HCT116 (cell line): ENCODE data around the gene MMS22L. TPM values are rescaled to one million over a fixed set of nuclear protein-coding genes. Genes with fewer than 3 reads are reported as not detected.

Experiments
- ATAC-seq: fragments of 200-7000 bp; cut with Tn5 transposase; 2 replicates; pipeline ENCODE4 v1.9.1; 2020; ENCODE audit warnings: mild to moderate bottlenecking, moderate library complexity
- BruUV-seq: library from RNA; stranded (reverse); fragments of 400-500 nt; replicated peaks from 2 replicates; lab custom pipeline; 2021; lab: Mats Ljungman, UMichigan
- CTCF ChIA-PET: fragments of 300-600 bp; sonication (Branson Sonifier 250); formaldehyde crosslinking; loops from one replicate; lab custom pipeline; 2021; ENCODE audit warnings: antibody characterized with exemption; lab: Charles Lee
- POLR2A ChIA-PET: fragments of 300-600, 350-600 bp; sonication (Branson Sonifier 250); formaldehyde crosslinking; loops from one replicate; lab custom pipeline; 2021; ENCODE audit warnings: antibody characterized with exemption; lab: Charles Lee
- RAD21 ChIA-PET, 2 experiments: fragments of 300-600 bp; sonication (Branson Sonifier 250); formaldehyde crosslinking; loops; one replicate each; lab custom pipeline; 2023; ENCODE audit warnings: low total read pairs in 2 of 2; ENCODE audit not compliant: uncharacterized antibody in 2 of 2, unreplicated experiment in 2 of 2, low non-redundant PET in 1 of 2; lab: Charles Lee
- DNase-seq: peaks from one replicate; pipeline ENCODE4 v3.0.0-alpha.2; 2010; ENCODE audit warnings: low read depth, low spot score
- H2AFZ ChIP-seq: fragments of 200-600 bp; shearing (Covaris generic), sonication (generic); 2 replicates; pipeline ENCODE4 v1.6.1; 2017; ENCODE audit warnings: low read depth, mixed run types, mixed read lengths, antibody characterized with exemption, low read length; ENCODE audit not compliant: poor library complexity, severe bottlenecking
- H3K27ac ChIP-seq: 2 replicates; pipeline ENCODE4 v1.5.1; 2012; ENCODE audit warnings: low read depth, low read length
- H3K27me3 ChIP-seq: fragments of 200-600 bp; sonication (generic); 2 replicates; pipeline ENCODE4 v1.6.1; 2016; ENCODE audit warnings: mixed run types, low read length, mixed read lengths; ENCODE audit not compliant: insufficient read depth
- H3K36me3 ChIP-seq, 2 experiments: fragments of 200-500 bp in 1 of 2; fragments of 200-600 bp in 1 of 2; sonication (Bioruptor generic) in 1 of 2; sonication (generic) in 1 of 2; 2 replicates each; pipeline versions ENCODE4 v1.5.1 to v1.6.1; 2014 to 2016; ENCODE audit warnings: low read length in 2 of 2, inconsistent platforms in 1 of 2, mixed read lengths in 1 of 2, mixed run types in 1 of 2; ENCODE audit not compliant: insufficient read depth in 2 of 2, control insufficient read depth in 1 of 2
- H3K4me1 ChIP-seq, 2 experiments: fragments of 200-600 bp in 1 of 2; sonication (generic) in 1 of 2; 2 replicates each; pipeline versions ENCODE4 v1.5.1 to v1.6.1; 2012 to 2017; ENCODE audit warnings: low read length in 2 of 2, inconsistent platforms in 1 of 2, mild to moderate bottlenecking in 1 of 2, mixed read lengths in 1 of 2, mixed run types in 1 of 2, moderate library complexity in 1 of 2; ENCODE audit not compliant: insufficient read depth in 2 of 2, control insufficient read depth in 1 of 2
- H3K4me2 ChIP-seq: fragments of 200-600 bp; sonication (generic); 2 replicates; pipeline ENCODE4 v1.6.1; 2017; ENCODE audit warnings: mixed run types, low read length, mixed read lengths
- H3K4me3 ChIP-seq, 2 experiments: fragments of 200-600 bp in 1 of 2; sonication (generic) in 1 of 2; replicated peaks in 1 of 2; 2 replicates each; pipeline ENCODE4 v1.5.1; 2011 to 2016; ENCODE audit warnings: low read length in 2 of 2, control low read depth in 1 of 2, low read depth in 1 of 2, mild to moderate bottlenecking in 1 of 2, mixed read lengths in 1 of 2, mixed run types in 1 of 2
- H3K79me2 ChIP-seq: fragments of 200-600 bp; sonication (generic); 2 replicates; pipeline ENCODE4 v1.6.1; 2017; ENCODE audit warnings: mild to moderate bottlenecking, mixed run types, low read length, moderate library complexity, mixed read lengths; ENCODE audit not compliant: insufficient read depth
- H3K9ac ChIP-seq: fragments of 200-600 bp; sonication (generic); 2 replicates; pipeline ENCODE4 v1.6.1; 2016; ENCODE audit warnings: low read length, mixed read lengths
- H3K9me2 ChIP-seq: fragments of 200-600 bp; sonication (generic), shearing (Covaris generic); 2 replicates; pipeline ENCODE4 v1.6.1; 2017; ENCODE audit warnings: mixed run types, mild to moderate bottlenecking, moderate library complexity; ENCODE audit not compliant: insufficient read depth
- H3K9me3 ChIP-seq, 2 experiments: fragments of 200-500 bp in 1 of 2; fragments of 200-600 bp in 1 of 2; sonication (Bioruptor generic) in 1 of 2; sonication (generic) in 1 of 2; 2 replicates each; pipeline ENCODE4 v1.6.1; 2014 to 2017; ENCODE audit warnings: low read length in 2 of 2, mixed read lengths in 2 of 2, inconsistent platforms in 1 of 2, low read depth in 1 of 2, mild to moderate bottlenecking in 1 of 2, mixed run types in 1 of 2, moderate library complexity in 1 of 2; ENCODE audit not compliant: control insufficient read depth in 1 of 2, insufficient read depth in 1 of 2
- H4K20me1 ChIP-seq: fragments of 200-600 bp; sonication (generic), shearing (Covaris generic); 2 replicates; pipeline ENCODE4 v1.6.1; 2017; ENCODE audit warnings: mixed run types, mild to moderate bottlenecking, moderate library complexity; ENCODE audit not compliant: insufficient read depth
- ATF3 ChIP-seq: IDR thresholded peaks from 2 replicates; pipeline ENCODE4 v1.6.1; 2012
- CBX3 ChIP-seq: IDR thresholded peaks from 2 replicates; pipeline ENCODE4 v1.6.1; 2012; ENCODE audit warnings: low read depth
- CEBPB ChIP-seq: IDR thresholded peaks from 2 replicates; pipeline ENCODE4 v1.6.1; 2012; ENCODE audit warnings: low read depth
- ELF1 ChIP-seq: IDR thresholded peaks from 2 replicates; pipeline ENCODE4 v1.6.1; 2012; ENCODE audit warnings: low read depth, borderline replicate concordance
- JUND ChIP-seq: IDR thresholded peaks from 2 replicates; pipeline ENCODE4 v1.6.1; 2012
- MAX ChIP-seq: IDR thresholded peaks from 2 replicates; pipeline ENCODE4 v1.6.1; 2012
- POLR2A ChIP-seq: IDR thresholded peaks from 2 replicates; pipeline ENCODE4 v1.7.0; 2011; ENCODE audit warnings: borderline replicate concordance; ENCODE audit not compliant: insufficient read depth, insufficient read length; ENCODE audit errors: extremely low read depth
- POLR2AphosphoS5 ChIP-seq: IDR thresholded peaks from 2 replicates; pipeline ENCODE4 v1.6.1; 2011; ENCODE audit warnings: mild to moderate bottlenecking, low read depth, low read length, moderate library complexity
- REST ChIP-seq: IDR thresholded peaks from 2 replicates; pipeline ENCODE4 v1.6.1; 2012; ENCODE audit warnings: low read depth
- SIN3A ChIP-seq: IDR thresholded peaks from 2 replicates; pipeline ENCODE4 v1.6.1; 2012; ENCODE audit warnings: low read depth
- SP1 ChIP-seq: IDR thresholded peaks from 2 replicates; pipeline ENCODE4 v1.6.1; 2012; ENCODE audit warnings: low read depth
- SRF ChIP-seq: IDR thresholded peaks from 2 replicates; pipeline ENCODE4 v1.6.1; 2012; ENCODE audit warnings: low read depth
- ZBTB33 ChIP-seq: IDR thresholded peaks from 2 replicates; pipeline ENCODE4 v1.6.1; 2011; ENCODE audit warnings: mild to moderate bottlenecking, low read length, moderate library complexity; ENCODE audit not compliant: insufficient replicate concordance; ENCODE audit errors: extremely low read depth
- ZNF274 ChIP-seq: fragments of 200-500 bp; sonication (Bioruptor generic); IDR thresholded peaks from 2 replicates; pipeline ENCODE4 v1.6.1; 2014; ENCODE audit warnings: mild to moderate bottlenecking, low read depth, low read length, inconsistent platforms
- intact Hi-C: fragments of 100-400 bp; cut with micrococcal nuclease; formaldehyde crosslinking; loops from 2 replicates; pipeline ENCODE4 v1.10.0; 2022
- total RNA-seq: library from RNA; stranded (reverse); gene quantifications from one replicate; pipeline ENCODE4 v1.2.1, GENCODE V29; 2021; ENCODE audit not compliant: unreplicated experiment

The MMS22L gene
- total RNA-seq, 1 experiment from 2014 or later, result 44.1 TPM

- Histone ChIP-seq H3K9me2 (no peaks in the 10 kb centered on the region), H3K4me3 (no peak overlapping the region), H3K4me1 (no peaks in the 10 kb centered on the region), H3K4me2 (no peak overlapping the region), H2AFZ (no peak overlapping the region), H4K20me1 (peaks cover 8% of the 10 kb centered on the region; the same call in 1 of the 2 replicates), H3K9ac (no peak overlapping the region)
- no TSS peak for BruUV-seq
- RAD21 ChIA-PET, result no interaction called here
- no peak for TF ChIP-seq ELF1
- TF ChIP-seq JUND, result no peak
- no peak for TF ChIP-seq ZNF274
- no peak for TF ChIP-seq POLR2A
- TF ChIP-seq ATF3, result no peak
- no peak for TF ChIP-seq CBX3
- TF ChIP-seq CEBPB, result no peak
- no peak for TF ChIP-seq SRF
- no peak for TF ChIP-seq POLR2AphosphoS5
- TF ChIP-seq SIN3A, result no peak
- TF ChIP-seq MAX, result no peak
- no peak for TF ChIP-seq REST
- TF ChIP-seq ZBTB33, result no peak
- TF ChIP-seq SP1, result no peak
- TF ChIP-seq, all 23 proteins: peak for 0
- Histone ChIP-seq H3K27me3 (no peaks in the 10 kb centered on the region), H3K27ac (no peak overlapping the region), H3K36me3 (peaks cover 27 to 41% of the 10 kb centered on the region in 2 experiments), H3K79me2 (peaks cover 19% of the 10 kb centered on the region), H3K9me3 (peaks cover 0 to 6% of the 10 kb centered on the region in 2 experiments; a peak in 1 of 4 replicates)
- ATAC-seq (no peak), DNase-seq (no peak)
- intact Hi-C loops, result no loop called here
- ChIA-PET POLR2A (no interaction called here), CTCF (no interaction called here)
Observed at GRCh38 chr6:97262676-97263075, 20.3 kb downstream of the MMS22L start.
